ENCODE results near the gene LGMN. TPM values are rescaled to one million over a fixed set of nuclear protein-coding genes. Genes with fewer than 3 reads are reported as not detected.

Gene LGMN
- total and polyA plus RNA-seq, 4 donors, result 115 to 182 (median 136) TPM

DNA sequence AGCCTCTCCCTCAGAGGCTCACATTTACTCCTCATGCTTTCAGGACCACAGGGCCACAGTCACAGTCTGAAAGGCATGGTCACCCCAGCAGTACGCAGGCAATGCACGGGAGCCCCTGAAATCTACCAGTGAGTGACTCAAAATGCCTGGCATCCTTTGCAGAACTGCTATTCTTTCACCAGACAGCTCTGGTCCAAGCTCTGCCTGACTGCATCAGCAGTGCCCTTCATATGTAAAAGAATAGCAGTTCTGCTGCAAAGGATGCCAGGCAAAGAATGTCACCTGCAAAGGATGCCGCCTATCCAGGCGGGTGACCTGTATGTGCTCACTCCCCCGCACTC is 38.5 kb downstream of the LGMN start:
- no peak overlapping the region for H3K27ac ChIP-seq (ENCODE audit: low read depth in 1 of 2, low read length in 1 of 2)
- H3K9ac ChIP-seq (ENCODE audit: insufficient read depth in 1 of 2, low read length in 2 of 2), result no peak overlapping the region
- H3K36me3 ChIP-seq (ENCODE audit: control insufficient read depth in 4 of 4, insufficient read depth in 4 of 4, low read length in 4 of 4), result peaks cover 10 to 44% (median 17%) of the 10 kb centered on the region in 4 donors
- H3K27me3 ChIP-seq (ENCODE audit: control insufficient read depth in 3 of 3, insufficient read depth in 3 of 3, low read length in 2 of 3), result no peaks in the 10 kb centered on the region
- H3K4me3 ChIP-seq, result no peak overlapping the region
- no peaks in the 10 kb centered on the region for H3K4me1 ChIP-seq (ENCODE audit: control insufficient read depth in 5 of 5, insufficient read depth in 5 of 5, low read length in 5 of 5)
- no peak for ATAC-seq (ENCODE audit: insufficient read depth, low FRiP score)
- no peaks in the 10 kb centered on the region for H3K9me3 ChIP-seq (ENCODE audit: control insufficient read depth in 4 of 4, insufficient read depth in 3 of 4, low read length in 3 of 4)
- 97 to 99% methylated on average over 5 of the region's 5 CpGs for WGBS, 2 donors
- DNase-seq, result no peak
- TF ChIP-seq, protein P1, sequence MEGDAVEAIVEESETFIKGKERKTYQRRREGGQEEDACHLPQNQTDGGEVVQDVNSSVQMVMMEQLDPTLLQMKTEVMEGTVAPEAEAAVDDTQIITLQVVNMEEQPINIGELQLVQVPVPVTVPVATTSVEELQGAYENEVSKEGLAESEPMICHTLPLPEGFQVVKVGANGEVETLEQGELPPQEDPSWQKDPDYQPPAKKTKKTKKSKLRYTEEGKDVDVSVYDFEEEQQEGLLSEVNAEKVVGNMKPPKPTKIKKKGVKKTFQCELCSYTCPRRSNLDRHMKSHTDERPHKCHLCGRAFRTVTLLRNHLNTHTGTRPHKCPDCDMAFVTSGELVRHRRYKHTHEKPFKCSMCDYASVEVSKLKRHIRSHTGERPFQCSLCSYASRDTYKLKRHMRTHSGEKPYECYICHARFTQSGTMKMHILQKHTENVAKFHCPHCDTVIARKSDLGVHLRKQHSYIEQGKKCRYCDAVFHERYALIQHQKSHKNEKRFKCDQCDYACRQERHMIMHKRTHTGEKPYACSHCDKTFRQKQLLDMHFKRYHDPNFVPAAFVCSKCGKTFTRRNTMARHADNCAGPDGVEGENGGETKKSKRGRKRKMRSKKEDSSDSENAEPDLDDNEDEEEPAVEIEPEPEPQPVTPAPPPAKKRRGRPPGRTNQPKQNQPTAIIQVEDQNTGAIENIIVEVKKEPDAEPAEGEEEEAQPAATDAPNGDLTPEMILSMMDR (IDR thresholded peaks at IDR 0.05; ENCODE audit: control extremely low read depth, extremely low read depth), result no peak

DNA sequence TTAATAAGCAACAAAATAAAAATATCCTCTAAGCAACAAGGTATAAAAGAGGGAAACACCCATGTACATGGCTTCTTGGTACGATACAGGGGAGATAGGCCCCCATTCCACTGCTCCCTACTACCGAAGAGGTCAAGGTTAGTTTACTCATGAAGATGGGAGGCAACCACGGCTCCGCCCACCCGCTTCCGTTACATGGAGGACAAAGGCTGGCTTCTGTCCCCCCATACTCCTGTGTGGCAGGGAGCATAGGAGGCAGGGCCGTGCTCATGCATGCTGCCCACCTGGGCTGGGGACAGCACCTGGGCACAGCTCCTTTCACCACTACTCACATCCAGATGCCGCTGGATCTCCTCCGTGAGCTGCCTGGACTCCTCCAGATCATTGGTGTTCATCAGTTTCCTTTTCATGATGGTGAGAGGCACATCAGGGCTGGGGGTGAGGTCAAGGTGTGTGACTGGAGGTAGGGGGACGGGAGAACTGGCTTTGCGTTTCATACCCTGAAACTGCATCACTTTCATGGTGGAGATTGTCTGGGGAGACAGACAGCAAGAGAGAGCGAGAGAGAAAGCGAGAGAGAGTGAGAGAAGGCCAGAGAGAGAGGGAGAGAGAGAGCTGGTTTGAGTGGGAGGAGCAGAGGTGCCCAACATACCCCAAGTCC is 39.0 kb downstream of the LGMN start:
- Histone ChIP-seq H3K9me3 (ENCODE audit: control insufficient read depth in 4 of 4, insufficient read depth in 3 of 4, low read length in 3 of 4) (no peaks in the 10 kb centered on the region), H3K36me3 (ENCODE audit: control insufficient read depth in 4 of 4, insufficient read depth in 4 of 4, low read length in 4 of 4) (peaks cover 10 to 49% (median 17%) of the 10 kb centered on the region in 4 donors), H3K4me3 (no peak overlapping the region), H3K27ac (ENCODE audit: low read depth in 1 of 2, low read length in 1 of 2) (no peak overlapping the region), H3K9ac (ENCODE audit: insufficient read depth in 1 of 2, low read length in 2 of 2) (no peak overlapping the region), H3K4me1 (ENCODE audit: control insufficient read depth in 5 of 5, insufficient read depth in 5 of 5, low read length in 5 of 5) (no peaks in the 10 kb centered on the region), H3K27me3 (ENCODE audit: control insufficient read depth in 3 of 3, insufficient read depth in 3 of 3, low read length in 2 of 3) (no peaks in the 10 kb centered on the region)
- 92 to 93% methylated on average over 13 of the region's 13 CpGs for WGBS, 2 donors
- TF ChIP-seq, protein P1 (IDR thresholded peaks at IDR 0.05; ENCODE audit: control extremely low read depth, extremely low read depth), result no peak
- ATAC-seq (ENCODE audit: insufficient read depth, low FRiP score) (no peak), DNase-seq (no peak)

DNA sequence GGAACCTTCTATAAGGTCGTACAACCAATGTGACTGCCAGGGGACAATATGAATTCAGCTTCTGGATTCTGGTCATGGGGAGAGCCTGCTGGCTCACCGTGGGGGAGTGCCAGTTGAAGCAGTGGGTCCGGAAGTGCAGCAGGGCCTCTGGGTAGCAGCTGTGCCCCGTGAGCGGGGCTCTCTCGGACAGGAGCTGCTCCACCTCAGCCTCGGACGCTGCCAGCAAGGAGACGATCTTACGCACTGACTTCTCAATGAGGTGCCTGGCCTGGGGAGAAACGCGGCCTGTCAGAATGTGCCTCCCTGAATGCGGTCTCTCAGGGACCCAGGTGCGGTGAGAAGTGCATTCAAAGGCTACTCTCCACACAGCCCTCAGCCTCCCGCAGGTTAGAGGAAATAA is 42.0 kb downstream of the LGMN start:
- TF ChIP-seq, protein P1 (IDR thresholded peaks at IDR 0.05; ENCODE audit: control extremely low read depth, extremely low read depth), result no peak
- Histone ChIP-seq H3K27ac (ENCODE audit: low read depth in 1 of 2, low read length in 1 of 2) (no peak overlapping the region), H3K4me3 (no peak overlapping the region), H3K27me3 (ENCODE audit: control insufficient read depth in 3 of 3, insufficient read depth in 3 of 3, low read length in 2 of 3) (no peaks in the 10 kb centered on the region), H3K4me1 (ENCODE audit: control insufficient read depth in 5 of 5, insufficient read depth in 5 of 5, low read length in 5 of 5) (peaks cover 0 to 5% (median 0%) of the 10 kb centered on the region in 5 donors), H3K36me3 (ENCODE audit: control insufficient read depth in 4 of 4, insufficient read depth in 4 of 4, low read length in 4 of 4) (peaks cover 8 to 45% (median 17%) of the 10 kb centered on the region in 4 donors), H3K9me3 (ENCODE audit: control insufficient read depth in 4 of 4, insufficient read depth in 3 of 4, low read length in 3 of 4) (peaks cover 0 to 4% (median 0%) of the 10 kb centered on the region in 4 donors), H3K9ac (ENCODE audit: insufficient read depth in 1 of 2, low read length in 2 of 2) (no peak overlapping the region)
- WGBS, 2 donors, result 88 to 94% methylated on average over 15 of the region's 15 CpGs
- ATAC-seq (ENCODE audit: insufficient read depth, low FRiP score) (no peak), DNase-seq (no peak)

- ATAC-seq (ENCODE audit: insufficient read depth, low FRiP score) (no peak), DNase-seq (no peak)
- Histone ChIP-seq H3K4me1 (ENCODE audit: control insufficient read depth in 5 of 5, insufficient read depth in 5 of 5, low read length in 5 of 5) (peaks cover 0 to 5% (median 0%) of the 10 kb centered on the region in 5 donors), H3K27me3 (ENCODE audit: control insufficient read depth in 3 of 3, insufficient read depth in 3 of 3, low read length in 2 of 3) (no peaks in the 10 kb centered on the region), H3K4me3 (no peak overlapping the region), H3K36me3 (ENCODE audit: control insufficient read depth in 4 of 4, insufficient read depth in 4 of 4, low read length in 4 of 4) (peaks cover 5 to 30% (median 16%) of the 10 kb centered on the region in 4 donors), H3K9ac (ENCODE audit: insufficient read depth in 1 of 2, low read length in 2 of 2) (no peak overlapping the region), H3K9me3 (ENCODE audit: control insufficient read depth in 4 of 4, insufficient read depth in 3 of 4, low read length in 3 of 4) (peaks cover 0 to 4% (median 0%) of the 10 kb centered on the region in 4 donors), H3K27ac (ENCODE audit: low read depth in 1 of 2, low read length in 1 of 2) (peak overlapping the region in 1 of 2 donors; percentile 16)
- TF ChIP-seq, protein P1 (IDR thresholded peaks at IDR 0.05; ENCODE audit: control extremely low read depth, extremely low read depth), result no peak
- WGBS, 2 donors, result 86 to 88% methylated on average over 11 of the region's 11 CpGs
Measured at GRCh38 chr14:92704821-92705220, 43.6 kb downstream of the LGMN start.

Measured in lung (tissue), 12 donors.